Common myeloid progenitor, CD34-positive (primary cell): Measurements from ENCODE around the gene HOXB1.
A peak's percentile ranks its signal among the peaks of the same experiment; 100 is the strongest.

ENCODE experiments used
- CTCF ChIA-PET: fragments of 350-600 bp; sonication (Branson Sonifier 250); formaldehyde crosslinking; loops from one replicate; lab custom pipeline; 2021; ENCODE audit warnings: antibody characterized with exemption; lab: Charles Lee
- POLR2A ChIA-PET: fragments of 350-600 bp; sonication (Branson Sonifier 250); formaldehyde crosslinking; loops from one replicate; lab custom pipeline; 2021; ENCODE audit warnings: antibody characterized with exemption; lab: Charles Lee
- DNase-seq, 3 donors: peaks; one replicate each; pipeline versions ENCODE4 v3.0.0 to v3.0.0-alpha.2; 2013
- H3K27ac ChIP-seq, 2 experiments: 1 replicate in 1 of 2; 2 replicates in 1 of 2; pipeline ENCODE4 v1.7.0; 2013; ENCODE audit warnings: inconsistent platforms in 2 of 2, low read length in 2 of 2, mild to moderate bottlenecking in 2 of 2, low read depth in 1 of 2, moderate library complexity in 1 of 2; ENCODE audit not compliant: severe bottlenecking in 2 of 2, insufficient read depth in 1 of 2, poor library complexity in 1 of 2
- H3K27me3 ChIP-seq, 5 experiments: replicated peaks in 2 of 5; 1 replicate in 3 of 5; 2 replicates in 2 of 5; pipeline versions ENCODE4 v1.6.1 to v1.7.0; 2013; ENCODE audit warnings: low read length in 4 of 5, mild to moderate bottlenecking in 2 of 5, moderate library complexity in 2 of 5, inconsistent platforms in 1 of 5; ENCODE audit not compliant: insufficient read depth in 5 of 5, control insufficient read depth in 4 of 5
- H3K36me3 ChIP-seq, 4 experiments: 1 replicate in 2 of 4; 2 replicates in 2 of 4; pipeline versions ENCODE4 v1.6.1 to v1.7.0; 2013; ENCODE audit warnings: low read length in 3 of 4, control low read depth in 1 of 4, mild to moderate bottlenecking in 1 of 4; ENCODE audit not compliant: control insufficient read depth in 4 of 4, insufficient read depth in 4 of 4
- H3K4me1 ChIP-seq, 4 experiments: 1 replicate in 3 of 4; 2 replicates in 1 of 4; pipeline versions ENCODE4 v1.6.1 to v1.7.1; 2013; ENCODE audit warnings: low read length in 3 of 4, mild to moderate bottlenecking in 3 of 4, control low read depth in 1 of 4, inconsistent platforms in 1 of 4, moderate library complexity in 1 of 4; ENCODE audit not compliant: control insufficient read depth in 4 of 4, insufficient read depth in 4 of 4; ENCODE audit errors: control extremely low read depth in 1 of 4
- H3K4me3 ChIP-seq, 7 experiments: 1 replicate in 4 of 7; 2 replicates in 3 of 7; pipeline versions ENCODE4 v1.5.1 to v1.7.0; 2013; ENCODE audit warnings: mild to moderate bottlenecking in 7 of 7, low read length in 6 of 7, moderate library complexity in 6 of 7, inconsistent platforms in 2 of 7, low read depth in 2 of 7, control low read depth in 1 of 7; ENCODE audit not compliant: insufficient read depth in 4 of 7, control insufficient read depth in 1 of 7; ENCODE audit errors: extremely low read depth in 1 of 7
- H3K9me3 ChIP-seq, 5 experiments: 1 replicate in 4 of 5; 2 replicates in 1 of 5; pipeline versions ENCODE4 v1.6.1 to v1.7.1; 2013; ENCODE audit warnings: low read length in 4 of 5, mild to moderate bottlenecking in 2 of 5, inconsistent platforms in 1 of 5, low read depth in 1 of 5, moderate library complexity in 1 of 5; ENCODE audit not compliant: control insufficient read depth in 4 of 5, insufficient read depth in 2 of 5; ENCODE audit errors: control extremely low read depth in 1 of 5
- WGBS: methylation state at CpG from one replicate; pipeline ENCODE4 v1.1.5; 2013; ENCODE audit not compliant: insufficient coverage; 5-methylcytosine and 5-hydroxymethylcytosine counted together

The HOXB1 gene

GRCh38 chr17:48499248-48499647 lies 31.6 kb downstream of the HOXB1 start:
- POLR2A ChIA-PET, result no interaction called here
- Histone ChIP-seq H3K27ac (no peak overlapping the region), H3K4me1 (peaks cover 0 to 2% (median 0%) of the 10 kb centered on the region in 4 experiments), H3K27me3 (no peaks in the 10 kb centered on the region), H3K4me3 (no peak overlapping the region), H3K36me3 (no peaks in the 10 kb centered on the region), H3K9me3 (no peaks in the 10 kb centered on the region)
- CTCF ChIA-PET, result interaction anchor here (0.8 to 4.7 kb wide), 8 partner anchors 11 to 99 kb away, joined by 3 to 15 read pairs (median 3); partner anchors contain the start of gene HOXB5
- DNase-seq, result no peak
- no CpG with 5 or more reads among the region's 3 CpGs for WGBS

GRCh38 chr17:48498164-48498850 lies 32.5 kb downstream of the HOXB1 start:
- H3K9me3 ChIP-seq, result no peaks in the 10 kb centered on the region
- ChIA-PET POLR2A (no interaction called here), CTCF (interaction anchor here (1.1 to 4.7 kb wide), 3 partner anchors 32 to 95 kb away, joined by 3 to 15 read pairs (median 4); partner anchors contain the start of gene HOXB5)
- no peak overlapping the region for H3K4me3 ChIP-seq
- H3K27ac ChIP-seq, result no peak overlapping the region
- H3K4me1 ChIP-seq, result peaks cover 0 to 2% (median 1%) of the 10 kb centered on the region in 4 experiments
- H3K36me3 ChIP-seq, result no peaks in the 10 kb centered on the region
- WGBS, result 98% methylated on average over 5 of the region's 6 CpGs
- no peaks in the 10 kb centered on the region for H3K27me3 ChIP-seq
- DNase-seq, result no peak

GRCh38 chr17:48497103-48497502 lies 33.7 kb downstream of the HOXB1 start:
- POLR2A ChIA-PET, result interaction anchor here (0.7 kb wide), 1 partner anchor 19 kb away, joined by 3 read pairs; no protein-coding TSS in a partner anchor
- no peaks in the 10 kb centered on the region for H3K27me3 ChIP-seq
- H3K36me3 ChIP-seq, result no peaks in the 10 kb centered on the region
- no peak for DNase-seq
- H3K4me1 ChIP-seq, result peaks cover 0 to 14% (median 12%) of the 10 kb centered on the region in 4 experiments
- H3K4me3 ChIP-seq, result no peak overlapping the region
- no peaks in the 10 kb centered on the region for H3K9me3 ChIP-seq
- CTCF ChIA-PET, result interaction anchor here (0.7 to 4.7 kb wide), 6 partner anchors 9 to 144 kb away, joined by 3 to 15 read pairs (median 4); partner anchors contain the start of gene HOXB5
- H3K27ac ChIP-seq, result no peak overlapping the region
- 0% methylated on average over 1 of the region's 2 CpGs for WGBS

GRCh38 chr17:48494335-48494734 lies 36.5 kb downstream of the HOXB1 start:
- H3K4me1 ChIP-seq, result peaks cover 4 to 40% (median 32%) of the 10 kb centered on the region in 4 experiments
- DNase-seq, result no peak
- no peak overlapping the region for H3K27ac ChIP-seq
- no peaks in the 10 kb centered on the region for H3K36me3 ChIP-seq
- ChIA-PET CTCF (no interaction called here), POLR2A (interaction anchor here (1.0 kb wide), 1 partner anchor 50 kb away, joined by 3 read pairs; no protein-coding TSS in a partner anchor)
- WGBS, result 100% methylated on average over 7 of the region's 8 CpGs
- no peaks in the 10 kb centered on the region for H3K27me3 ChIP-seq
- no peaks in the 10 kb centered on the region for H3K9me3 ChIP-seq
- no peak overlapping the region for H3K4me3 ChIP-seq

- H3K27me3 ChIP-seq, result no peaks in the 10 kb centered on the region
- no peaks in the 10 kb centered on the region for H3K9me3 ChIP-seq
- peak overlapping the region; percentile 2 to 79 (median 51) for H3K4me3 ChIP-seq
- ChIA-PET POLR2A (interaction anchor here (1.0 to 1.2 kb wide), 2 partner anchors 13 to 54 kb away, joined by 3 to 7 read pairs; no protein-coding TSS in a partner anchor), CTCF (interaction anchor here (0.7 to 2.8 kb wide), 20 partner anchors 9 to 156 kb away, joined by 3 to 19 read pairs (median 4); partner anchors contain the start of gene HOXB5)
- no peaks in the 10 kb centered on the region for H3K36me3 ChIP-seq
- peak; percentile 52 to 67 (median 58) for DNase-seq
- H3K4me1 ChIP-seq, result peaks cover 4 to 54% (median 46%) of the 10 kb centered on the region in 4 experiments
- H3K27ac ChIP-seq, result peak overlapping the region in 1 of 2 experiments; percentile 58
- WGBS, result 1% methylated on average over 33 of the region's 53 CpGs
Measured at GRCh38 chr17:48492401-48493298, 38.2 kb downstream of the HOXB1 start.

- WGBS, result 100% methylated on average over 1 of the region's 3 CpGs
- POLR2A ChIA-PET, result interaction anchor here (1.0 to 1.2 kb wide), 2 partner anchors 14 to 55 kb away, joined by 3 to 7 read pairs; no protein-coding TSS in a partner anchor
Measured at GRCh38 chr17:48491527-48492273, 39.1 kb downstream of the HOXB1 start.

More at GRCh38 chr17:48491527-48492273, 39.1 kb downstream of the HOXB1 start:
- H3K36me3 ChIP-seq, result no peaks in the 10 kb centered on the region
- peak overlapping the region in 1 of 7 experiments; percentile 6 for H3K4me3 ChIP-seq
- CTCF ChIA-PET, result interaction anchor here (0.9 to 2.8 kb wide), 14 partner anchors 9 to 155 kb away, joined by 3 to 19 read pairs (median 6); partner anchors contain the start of gene HOXB5
- no peaks in the 10 kb centered on the region for H3K9me3 ChIP-seq
- no peak overlapping the region for H3K27ac ChIP-seq
- no peaks in the 10 kb centered on the region for H3K27me3 ChIP-seq
- DNase-seq, result peak; percentile 48 to 86 (median 85)
- H3K4me1 ChIP-seq, result peaks cover 4 to 62% (median 45%) of the 10 kb centered on the region in 4 experiments
